HCT116 (cell line): ENCODE measurements around the gene TNFAIP8L3. TPM values are rescaled to one million over a fixed set of nuclear protein-coding genes. Genes with fewer than 3 reads are reported as not detected.
"Not testable (repeated sequence)": the region's sequence is repeated elsewhere in the genome, so short reads cannot be mapped to it uniquely, and the experiment has no call there.

Experiments used
- ATAC-seq: fragments of 200-7000 bp; cut with Tn5 transposase; 2 replicates; pipeline ENCODE4 v1.9.1; 2020; ENCODE audit warnings: mild to moderate bottlenecking, moderate library complexity
- BruUV-seq: library from RNA; stranded (reverse); fragments of 400-500 nt; replicated peaks from 2 replicates; lab custom pipeline; 2021; lab: Mats Ljungman, UMichigan
- CTCF ChIA-PET: fragments of 300-600 bp; sonication (Branson Sonifier 250); formaldehyde crosslinking; loops from one replicate; lab custom pipeline; 2021; ENCODE audit warnings: antibody characterized with exemption; lab: Charles Lee
- POLR2A ChIA-PET: fragments of 300-600, 350-600 bp; sonication (Branson Sonifier 250); formaldehyde crosslinking; loops from one replicate; lab custom pipeline; 2021; ENCODE audit warnings: antibody characterized with exemption; lab: Charles Lee
- RAD21 ChIA-PET, 2 experiments: fragments of 300-600 bp; sonication (Branson Sonifier 250); formaldehyde crosslinking; loops; one replicate each; lab custom pipeline; 2023; ENCODE audit warnings: low total read pairs in 2 of 2; ENCODE audit not compliant: uncharacterized antibody in 2 of 2, unreplicated experiment in 2 of 2, low non-redundant PET in 1 of 2; lab: Charles Lee
- DNase-seq: peaks from one replicate; pipeline ENCODE4 v3.0.0-alpha.2; 2010; ENCODE audit warnings: low read depth, low spot score
- H2AFZ ChIP-seq: fragments of 200-600 bp; shearing (Covaris generic), sonication (generic); 2 replicates; pipeline ENCODE4 v1.6.1; 2017; ENCODE audit warnings: low read depth, mixed run types, mixed read lengths, antibody characterized with exemption, low read length; ENCODE audit not compliant: poor library complexity, severe bottlenecking
- H3K27ac ChIP-seq: 2 replicates; pipeline ENCODE4 v1.5.1; 2012; ENCODE audit warnings: low read depth, low read length
- H3K27me3 ChIP-seq: fragments of 200-600 bp; sonication (generic); 2 replicates; pipeline ENCODE4 v1.6.1; 2016; ENCODE audit warnings: mixed run types, low read length, mixed read lengths; ENCODE audit not compliant: insufficient read depth
- H3K36me3 ChIP-seq, 2 experiments: fragments of 200-500 bp in 1 of 2; fragments of 200-600 bp in 1 of 2; sonication (Bioruptor generic) in 1 of 2; sonication (generic) in 1 of 2; 2 replicates each; pipeline versions ENCODE4 v1.5.1 to v1.6.1; 2014 to 2016; ENCODE audit warnings: low read length in 2 of 2, inconsistent platforms in 1 of 2, mixed read lengths in 1 of 2, mixed run types in 1 of 2; ENCODE audit not compliant: insufficient read depth in 2 of 2, control insufficient read depth in 1 of 2
- H3K4me1 ChIP-seq, 2 experiments: fragments of 200-600 bp in 1 of 2; sonication (generic) in 1 of 2; 2 replicates each; pipeline versions ENCODE4 v1.5.1 to v1.6.1; 2012 to 2017; ENCODE audit warnings: low read length in 2 of 2, inconsistent platforms in 1 of 2, mild to moderate bottlenecking in 1 of 2, mixed read lengths in 1 of 2, mixed run types in 1 of 2, moderate library complexity in 1 of 2; ENCODE audit not compliant: insufficient read depth in 2 of 2, control insufficient read depth in 1 of 2
- H3K4me2 ChIP-seq: fragments of 200-600 bp; sonication (generic); 2 replicates; pipeline ENCODE4 v1.6.1; 2017; ENCODE audit warnings: mixed run types, low read length, mixed read lengths
- H3K4me3 ChIP-seq, 2 experiments: fragments of 200-600 bp in 1 of 2; sonication (generic) in 1 of 2; replicated peaks in 1 of 2; 2 replicates each; pipeline ENCODE4 v1.5.1; 2011 to 2016; ENCODE audit warnings: low read length in 2 of 2, control low read depth in 1 of 2, low read depth in 1 of 2, mild to moderate bottlenecking in 1 of 2, mixed read lengths in 1 of 2, mixed run types in 1 of 2
- H3K79me2 ChIP-seq: fragments of 200-600 bp; sonication (generic); 2 replicates; pipeline ENCODE4 v1.6.1; 2017; ENCODE audit warnings: mild to moderate bottlenecking, mixed run types, low read length, moderate library complexity, mixed read lengths; ENCODE audit not compliant: insufficient read depth
- H3K9ac ChIP-seq: fragments of 200-600 bp; sonication (generic); 2 replicates; pipeline ENCODE4 v1.6.1; 2016; ENCODE audit warnings: low read length, mixed read lengths
- H3K9me2 ChIP-seq: fragments of 200-600 bp; sonication (generic), shearing (Covaris generic); 2 replicates; pipeline ENCODE4 v1.6.1; 2017; ENCODE audit warnings: mixed run types, mild to moderate bottlenecking, moderate library complexity; ENCODE audit not compliant: insufficient read depth
- H3K9me3 ChIP-seq, 2 experiments: fragments of 200-500 bp in 1 of 2; fragments of 200-600 bp in 1 of 2; sonication (Bioruptor generic) in 1 of 2; sonication (generic) in 1 of 2; 2 replicates each; pipeline ENCODE4 v1.6.1; 2014 to 2017; ENCODE audit warnings: low read length in 2 of 2, mixed read lengths in 2 of 2, inconsistent platforms in 1 of 2, low read depth in 1 of 2, mild to moderate bottlenecking in 1 of 2, mixed run types in 1 of 2, moderate library complexity in 1 of 2; ENCODE audit not compliant: control insufficient read depth in 1 of 2, insufficient read depth in 1 of 2
- H4K20me1 ChIP-seq: fragments of 200-600 bp; sonication (generic), shearing (Covaris generic); 2 replicates; pipeline ENCODE4 v1.6.1; 2017; ENCODE audit warnings: mixed run types, mild to moderate bottlenecking, moderate library complexity; ENCODE audit not compliant: insufficient read depth
- CBX3 ChIP-seq: IDR thresholded peaks from 2 replicates; pipeline ENCODE4 v1.6.1; 2012; ENCODE audit warnings: low read depth
- EGR1 ChIP-seq: IDR thresholded peaks from 2 replicates; pipeline ENCODE4 v1.6.1; 2012; ENCODE audit warnings: low read depth
- POLR2A ChIP-seq: IDR thresholded peaks from 2 replicates; pipeline ENCODE4 v1.7.0; 2011; ENCODE audit warnings: borderline replicate concordance; ENCODE audit not compliant: insufficient read depth, insufficient read length; ENCODE audit errors: extremely low read depth
- SIN3A ChIP-seq: IDR thresholded peaks from 2 replicates; pipeline ENCODE4 v1.6.1; 2012; ENCODE audit warnings: low read depth
- SP1 ChIP-seq: IDR thresholded peaks from 2 replicates; pipeline ENCODE4 v1.6.1; 2012; ENCODE audit warnings: low read depth
- SRF ChIP-seq: IDR thresholded peaks from 2 replicates; pipeline ENCODE4 v1.6.1; 2012; ENCODE audit warnings: low read depth
- ZNF274 ChIP-seq: fragments of 200-500 bp; sonication (Bioruptor generic); IDR thresholded peaks from 2 replicates; pipeline ENCODE4 v1.6.1; 2014; ENCODE audit warnings: mild to moderate bottlenecking, low read depth, low read length, inconsistent platforms
- intact Hi-C: fragments of 100-400 bp; cut with micrococcal nuclease; formaldehyde crosslinking; loops from 2 replicates; pipeline ENCODE4 v1.10.0; 2022
- total RNA-seq: library from RNA; stranded (reverse); gene quantifications from one replicate; pipeline ENCODE4 v1.2.1, GENCODE V29; 2021; ENCODE audit not compliant: unreplicated experiment
- TF ChIP-seq, protein P1 (sequence below): IDR thresholded peaks from 2 replicates; pipeline ENCODE4 v1.6.1; 2012; ENCODE audit warnings: low read depth

Gene TNFAIP8L3
- total RNA-seq, 1 experiment from 2014 or later: 0.47 TPM

DNA sequence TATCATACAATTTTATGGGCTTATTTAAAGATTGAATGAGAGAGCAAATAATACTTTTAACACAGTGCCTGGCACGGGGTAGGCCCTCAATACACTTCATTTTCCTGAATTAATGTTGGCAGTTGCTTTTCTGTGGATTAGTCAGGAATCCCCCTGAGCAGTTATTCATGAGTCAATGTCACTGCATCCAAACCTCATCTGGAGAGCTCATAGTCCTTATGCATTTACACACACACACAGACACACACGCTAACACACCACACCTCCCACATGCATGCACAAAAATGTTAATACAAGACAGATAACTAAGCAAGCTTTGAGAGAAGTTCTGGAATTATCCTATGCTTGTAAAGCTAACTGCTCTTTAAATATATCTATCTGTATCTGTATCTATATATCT lies 34.0 kb upstream of the TNFAIP8L3 start:
- Histone ChIP-seq H3K9ac (no peak overlapping the region), H4K20me1 (peaks cover 3% of the 10 kb centered on the region; the same call in 1 of the 2 replicates), H3K9me3 (no peaks in the 10 kb centered on the region), H3K79me2 (no peaks in the 10 kb centered on the region), H3K27ac (no peak overlapping the region), H3K36me3 (no peaks in the 10 kb centered on the region), H3K9me2 (no peaks in the 10 kb centered on the region), H3K4me1 (peaks cover 0 to 11% of the 10 kb centered on the region in 2 experiments; a peak in 2 of 4 replicates), H2AFZ (no peak overlapping the region), H3K4me3 (no peak overlapping the region), H3K4me2 (no peak overlapping the region), H3K27me3 (no peaks in the 10 kb centered on the region)
- RAD21 ChIA-PET: no interaction called here
- DNase-seq: no peak
- intact Hi-C loops: no loop called here
- no peak for ATAC-seq
- POLR2A ChIA-PET: no interaction called here
- BruUV-seq: no TSS peak
- TF ChIP-seq EGR1 (no peak), SIN3A (no peak), ZNF274 (no peak)
- CTCF ChIA-PET: no interaction called here

DNA sequence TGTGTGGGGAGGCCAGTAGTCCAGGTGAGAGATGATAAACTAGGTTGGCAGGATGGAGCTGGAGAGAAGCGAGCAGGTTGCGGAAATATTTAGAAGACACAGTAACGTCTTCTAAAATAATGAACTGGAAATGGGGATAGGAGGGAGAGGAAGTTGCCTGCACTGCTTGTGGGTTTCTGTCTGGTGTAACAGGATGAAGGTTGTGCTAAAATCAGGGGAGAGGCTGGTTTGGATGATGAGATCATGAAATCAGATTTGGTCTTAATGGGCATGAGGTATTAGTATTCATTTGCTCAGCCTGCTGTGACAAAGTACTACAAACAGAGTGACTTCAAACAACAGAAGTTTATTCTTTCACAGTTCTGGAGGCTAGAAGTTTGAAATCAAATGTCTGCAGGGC lies 32.1 kb upstream of the TNFAIP8L3 start:
- intact Hi-C loops: no loop called here
- ATAC-seq: no peak
- ChIA-PET POLR2A (no interaction called here), RAD21 (no interaction called here), CTCF (no interaction called here)
- no TSS peak for BruUV-seq
- Histone ChIP-seq H3K36me3 (no peaks in the 10 kb centered on the region), H3K9ac (no peak overlapping the region), H3K9me3 (no peaks in the 10 kb centered on the region), H4K20me1 (no peaks in the 10 kb centered on the region), H3K9me2 (no peaks in the 10 kb centered on the region), H3K79me2 (no peaks in the 10 kb centered on the region), H3K27ac (no peak overlapping the region), H3K4me3 (no peak overlapping the region), H3K27me3 (no peaks in the 10 kb centered on the region), H3K4me1 (peaks cover 0 to 2% of the 10 kb centered on the region in 2 experiments; a peak in 2 of 4 replicates), H2AFZ (no peak overlapping the region), H3K4me2 (no peak overlapping the region)
- TF ChIP-seq, protein P1, sequence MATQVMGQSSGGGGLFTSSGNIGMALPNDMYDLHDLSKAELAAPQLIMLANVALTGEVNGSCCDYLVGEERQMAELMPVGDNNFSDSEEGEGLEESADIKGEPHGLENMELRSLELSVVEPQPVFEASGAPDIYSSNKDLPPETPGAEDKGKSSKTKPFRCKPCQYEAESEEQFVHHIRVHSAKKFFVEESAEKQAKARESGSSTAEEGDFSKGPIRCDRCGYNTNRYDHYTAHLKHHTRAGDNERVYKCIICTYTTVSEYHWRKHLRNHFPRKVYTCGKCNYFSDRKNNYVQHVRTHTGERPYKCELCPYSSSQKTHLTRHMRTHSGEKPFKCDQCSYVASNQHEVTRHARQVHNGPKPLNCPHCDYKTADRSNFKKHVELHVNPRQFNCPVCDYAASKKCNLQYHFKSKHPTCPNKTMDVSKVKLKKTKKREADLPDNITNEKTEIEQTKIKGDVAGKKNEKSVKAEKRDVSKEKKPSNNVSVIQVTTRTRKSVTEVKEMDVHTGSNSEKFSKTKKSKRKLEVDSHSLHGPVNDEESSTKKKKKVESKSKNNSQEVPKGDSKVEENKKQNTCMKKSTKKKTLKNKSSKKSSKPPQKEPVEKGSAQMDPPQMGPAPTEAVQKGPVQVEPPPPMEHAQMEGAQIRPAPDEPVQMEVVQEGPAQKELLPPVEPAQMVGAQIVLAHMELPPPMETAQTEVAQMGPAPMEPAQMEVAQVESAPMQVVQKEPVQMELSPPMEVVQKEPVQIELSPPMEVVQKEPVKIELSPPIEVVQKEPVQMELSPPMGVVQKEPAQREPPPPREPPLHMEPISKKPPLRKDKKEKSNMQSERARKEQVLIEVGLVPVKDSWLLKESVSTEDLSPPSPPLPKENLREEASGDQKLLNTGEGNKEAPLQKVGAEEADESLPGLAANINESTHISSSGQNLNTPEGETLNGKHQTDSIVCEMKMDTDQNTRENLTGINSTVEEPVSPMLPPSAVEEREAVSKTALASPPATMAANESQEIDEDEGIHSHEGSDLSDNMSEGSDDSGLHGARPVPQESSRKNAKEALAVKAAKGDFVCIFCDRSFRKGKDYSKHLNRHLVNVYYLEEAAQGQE: no peak
- no peak for TF ChIP-seq CBX3
- no peak for TF ChIP-seq SRF
- no peak for TF ChIP-seq SP1
- no peak for TF ChIP-seq POLR2A
- no peak for DNase-seq

DNA sequence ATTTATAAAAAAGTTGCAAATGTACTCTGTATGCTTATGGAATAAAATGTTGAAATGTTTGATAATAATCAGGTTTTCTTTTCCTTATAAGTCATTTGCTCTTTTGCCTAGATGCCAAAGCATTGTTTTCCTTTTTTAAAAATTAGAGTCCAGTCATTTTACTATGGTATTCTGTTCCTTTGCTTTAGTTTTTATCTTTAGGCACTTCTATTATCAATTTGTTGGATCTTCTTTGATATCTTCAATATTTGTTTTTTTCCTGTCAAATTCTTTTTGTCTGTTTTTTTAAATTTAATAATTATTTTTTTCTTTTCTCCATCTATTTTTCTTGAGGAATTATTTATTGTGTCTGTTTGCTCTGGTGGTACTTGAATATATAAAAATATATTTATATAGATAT lies 28.3 kb upstream of the TNFAIP8L3 start:
- H2AFZ ChIP-seq, H3K9me3 ChIP-seq, H3K4me2 ChIP-seq, H3K9me2 ChIP-seq, CTCF ChIA-PET, DNase-seq, H4K20me1 ChIP-seq, H3K27ac ChIP-seq, RAD21 ChIA-PET, H3K9ac ChIP-seq, H3K36me3 ChIP-seq, H3K79me2 ChIP-seq, ATAC-seq, H3K4me3 ChIP-seq, intact Hi-C loops, POLR2A ChIA-PET, BruUV-seq, H3K27me3 ChIP-seq: not testable (repeated sequence)
- peaks cover 13 to 20% of the 10 kb centered on the region in 2 experiments for H3K4me1 ChIP-seq
